Measurements from ENCODE around the gene SAMM50. TPM values are rescaled to one million over a fixed set of nuclear protein-coding genes. Genes with fewer than 3 reads are reported as not detected.

The SAMM50 gene
- total and polyA plus RNA-seq, 10 of the 15 experiments (the other 5 are each of a cell fraction or from before 2014, with no cell fraction given), result 38.2 to 126 (median 62.4) TPM

- TF ChIP-seq, protein P1, sequence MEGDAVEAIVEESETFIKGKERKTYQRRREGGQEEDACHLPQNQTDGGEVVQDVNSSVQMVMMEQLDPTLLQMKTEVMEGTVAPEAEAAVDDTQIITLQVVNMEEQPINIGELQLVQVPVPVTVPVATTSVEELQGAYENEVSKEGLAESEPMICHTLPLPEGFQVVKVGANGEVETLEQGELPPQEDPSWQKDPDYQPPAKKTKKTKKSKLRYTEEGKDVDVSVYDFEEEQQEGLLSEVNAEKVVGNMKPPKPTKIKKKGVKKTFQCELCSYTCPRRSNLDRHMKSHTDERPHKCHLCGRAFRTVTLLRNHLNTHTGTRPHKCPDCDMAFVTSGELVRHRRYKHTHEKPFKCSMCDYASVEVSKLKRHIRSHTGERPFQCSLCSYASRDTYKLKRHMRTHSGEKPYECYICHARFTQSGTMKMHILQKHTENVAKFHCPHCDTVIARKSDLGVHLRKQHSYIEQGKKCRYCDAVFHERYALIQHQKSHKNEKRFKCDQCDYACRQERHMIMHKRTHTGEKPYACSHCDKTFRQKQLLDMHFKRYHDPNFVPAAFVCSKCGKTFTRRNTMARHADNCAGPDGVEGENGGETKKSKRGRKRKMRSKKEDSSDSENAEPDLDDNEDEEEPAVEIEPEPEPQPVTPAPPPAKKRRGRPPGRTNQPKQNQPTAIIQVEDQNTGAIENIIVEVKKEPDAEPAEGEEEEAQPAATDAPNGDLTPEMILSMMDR (IDR thresholded peaks at IDR 0.05 in 2 of 3, conservative IDR thresholded peaks at IDR 0.05 in 1 of 3; ENCODE audit: control insufficient read depth in 2 of 3, extremely low read depth in 1 of 3, insufficient read depth in 1 of 3, low read depth in 3 of 3, low read length in 3 of 3), result no peak; a peak in 1 of 6 replicates
- TF ChIP-seq, protein P2, sequence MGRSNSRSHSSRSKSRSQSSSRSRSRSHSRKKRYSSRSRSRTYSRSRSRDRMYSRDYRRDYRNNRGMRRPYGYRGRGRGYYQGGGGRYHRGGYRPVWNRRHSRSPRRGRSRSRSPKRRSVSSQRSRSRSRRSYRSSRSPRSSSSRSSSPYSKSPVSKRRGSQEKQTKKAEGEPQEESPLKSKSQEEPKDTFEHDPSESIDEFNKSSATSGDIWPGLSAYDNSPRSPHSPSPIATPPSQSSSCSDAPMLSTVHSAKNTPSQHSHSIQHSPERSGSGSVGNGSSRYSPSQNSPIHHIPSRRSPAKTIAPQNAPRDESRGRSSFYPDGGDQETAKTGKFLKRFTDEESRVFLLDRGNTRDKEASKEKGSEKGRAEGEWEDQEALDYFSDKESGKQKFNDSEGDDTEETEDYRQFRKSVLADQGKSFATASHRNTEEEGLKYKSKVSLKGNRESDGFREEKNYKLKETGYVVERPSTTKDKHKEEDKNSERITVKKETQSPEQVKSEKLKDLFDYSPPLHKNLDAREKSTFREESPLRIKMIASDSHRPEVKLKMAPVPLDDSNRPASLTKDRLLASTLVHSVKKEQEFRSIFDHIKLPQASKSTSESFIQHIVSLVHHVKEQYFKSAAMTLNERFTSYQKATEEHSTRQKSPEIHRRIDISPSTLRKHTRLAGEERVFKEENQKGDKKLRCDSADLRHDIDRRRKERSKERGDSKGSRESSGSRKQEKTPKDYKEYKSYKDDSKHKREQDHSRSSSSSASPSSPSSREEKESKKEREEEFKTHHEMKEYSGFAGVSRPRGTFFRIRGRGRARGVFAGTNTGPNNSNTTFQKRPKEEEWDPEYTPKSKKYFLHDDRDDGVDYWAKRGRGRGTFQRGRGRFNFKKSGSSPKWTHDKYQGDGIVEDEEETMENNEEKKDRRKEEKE (IDR thresholded peaks at IDR 0.05), result no peak
- TF ChIP-seq RUNX3 (IDR thresholded peaks at IDR 0.05; ENCODE audit: low read length) (peak; percentile 94), CEBPB (IDR thresholded peaks at IDR 0.05; ENCODE audit: borderline replicate concordance in 1 of 2, low read depth in 2 of 2, low read length in 2 of 2) (no peak), SIX5 (IDR thresholded peaks at IDR 0.05; ENCODE audit: low read depth, low read length, severe bottlenecking) (no peak), CBX3 (IDR thresholded peaks at IDR 0.05; ENCODE audit: borderline replicate concordance, low read depth) (no peak), RBBP5 (conservative IDR thresholded peaks at IDR 0.05) (no peak), GATAD2B (conservative IDR thresholded peaks at IDR 0.05; ENCODE audit: low read depth) (peak; percentile 84; the same call in 1 of the 2 replicates), IRF3 (IDR thresholded peaks at IDR 0.05) (no peak), ESRRA (IDR thresholded peaks at IDR 0.05; ENCODE audit: low read length) (no peak), TCF7 (IDR thresholded peaks at IDR 0.05; ENCODE audit: borderline replicate concordance) (no peak), POLR2A (IDR thresholded peaks at IDR 0.05; ENCODE audit: low read depth, low read length) (peak; percentile 90), RFX5 (IDR thresholded peaks at IDR 0.05; ENCODE audit: low read depth, low read length) (0 out of 2 replicates have a peak, but pooled peaks have one; percentile 34), MXI1 (IDR thresholded peaks at IDR 0.05; ENCODE audit: low read depth, low read length) (peak; percentile 83), BHLHE40 (IDR thresholded peaks at IDR 0.05; ENCODE audit: borderline replicate concordance in 1 of 2, low read depth in 2 of 2, low read length in 1 of 2) (peak; percentile 93 to 94), TCF12 (IDR thresholded peaks at IDR 0.05; ENCODE audit: low read depth, low read length) (peak; percentile 98)
- TF ChIP-seq, protein P3, sequence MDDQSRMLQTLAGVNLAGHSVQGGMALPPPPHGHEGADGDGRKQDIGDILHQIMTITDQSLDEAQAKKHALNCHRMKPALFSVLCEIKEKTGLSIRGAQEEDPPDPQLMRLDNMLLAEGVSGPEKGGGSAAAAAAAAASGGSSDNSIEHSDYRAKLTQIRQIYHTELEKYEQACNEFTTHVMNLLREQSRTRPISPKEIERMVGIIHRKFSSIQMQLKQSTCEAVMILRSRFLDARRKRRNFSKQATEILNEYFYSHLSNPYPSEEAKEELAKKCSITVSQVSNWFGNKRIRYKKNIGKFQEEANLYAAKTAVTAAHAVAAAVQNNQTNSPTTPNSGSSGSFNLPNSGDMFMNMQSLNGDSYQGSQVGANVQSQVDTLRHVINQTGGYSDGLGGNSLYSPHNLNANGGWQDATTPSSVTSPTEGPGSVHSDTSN (IDR thresholded peaks at IDR 0.05; ENCODE audit: insufficient replicate concordance, low read depth, low read length), result peak; percentile 87
- TF ChIP-seq, protein P4, sequence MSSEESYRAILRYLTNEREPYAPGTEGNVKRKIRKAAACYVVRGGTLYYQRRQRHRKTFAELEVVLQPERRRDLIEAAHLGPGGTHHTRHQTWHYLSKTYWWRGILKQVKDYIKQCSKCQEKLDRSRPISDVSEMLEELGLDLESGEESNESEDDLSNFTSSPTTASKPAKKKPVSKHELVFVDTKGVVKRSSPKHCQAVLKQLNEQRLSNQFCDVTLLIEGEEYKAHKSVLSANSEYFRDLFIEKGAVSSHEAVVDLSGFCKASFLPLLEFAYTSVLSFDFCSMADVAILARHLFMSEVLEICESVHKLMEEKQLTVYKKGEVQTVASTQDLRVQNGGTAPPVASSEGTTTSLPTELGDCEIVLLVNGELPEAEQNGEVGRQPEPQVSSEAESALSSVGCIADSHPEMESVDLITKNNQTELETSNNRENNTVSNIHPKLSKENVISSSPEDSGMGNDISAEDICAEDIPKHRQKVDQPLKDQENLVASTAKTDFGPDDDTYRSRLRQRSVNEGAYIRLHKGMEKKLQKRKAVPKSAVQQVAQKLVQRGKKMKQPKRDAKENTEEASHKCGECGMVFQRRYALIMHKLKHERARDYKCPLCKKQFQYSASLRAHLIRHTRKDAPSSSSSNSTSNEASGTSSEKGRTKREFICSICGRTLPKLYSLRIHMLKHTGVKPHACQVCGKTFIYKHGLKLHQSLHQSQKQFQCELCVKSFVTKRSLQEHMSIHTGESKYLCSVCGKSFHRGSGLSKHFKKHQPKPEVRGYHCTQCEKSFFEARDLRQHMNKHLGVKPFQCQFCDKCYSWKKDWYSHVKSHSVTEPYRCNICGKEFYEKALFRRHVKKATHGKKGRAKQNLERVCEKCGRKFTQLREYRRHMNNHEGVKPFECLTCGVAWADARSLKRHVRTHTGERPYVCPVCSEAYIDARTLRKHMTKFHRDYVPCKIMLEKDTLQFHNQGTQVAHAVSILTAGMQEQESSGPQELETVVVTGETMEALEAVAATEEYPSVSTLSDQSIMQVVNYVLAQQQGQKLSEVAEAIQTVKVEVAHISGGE (CRISPR knock-in tag; IDR thresholded peaks at IDR 0.05), result no peak
These were observed 70.2 kb downstream of the SAMM50 start (continued) for GRCh38 chr22:44025171-44026065.

All from GM12878 (cell line).